OCI-LY7 (cell line): Measurements from ENCODE around the gene EXOC4.

ENCODE experiments used
- CTCF ChIP-seq: fragments of 200-600 bp; sonication (generic); conservative IDR thresholded peaks from 2 replicates; pipeline ENCODE4 v1.5.1; 2014; ENCODE audit warnings: mild to moderate bottlenecking, antibody characterized with exemption, low read length, moderate library complexity, mixed read lengths
- EZH2phosphoT487 ChIP-seq: fragments of 200-600 bp; sonication (generic); IDR thresholded peaks from 2 replicates; pipeline ENCODE4 v1.6.1; 2018; ENCODE audit warnings: low read depth, borderline replicate concordance, mild to moderate bottlenecking, mixed run types, antibody characterized with exemption, low read length, moderate library complexity, mixed read lengths

- no peak for TF ChIP-seq CTCF
- no peak for TF ChIP-seq EZH2phosphoT487
Measured at GRCh38 chr7:133475655-133476054, 222.8 kb downstream of the EXOC4 start.
